ENCODE results near the gene BEND7.
"Not testable (repeated sequence)": the region's sequence is repeated elsewhere in the genome, so short reads cannot be mapped to it uniquely, and the experiment has no call there.

GRCh38 chr10:13403426-13403825, 125.4 kb downstream of the BEND7 start:
- TF ChIP-seq CTCF, POLR2A, POLR2AphosphoS5 (IDR thresholded peaks at IDR 0.05): not testable (repeated sequence)
